HS-27A (cell line): Measurements from ENCODE around the gene IL17REL.
"Not testable (repeated sequence)": the region's sequence is repeated elsewhere in the genome, so short reads cannot be mapped to it uniquely, and the experiment has no call there.

Experiments used
- DNase-seq: peaks from one replicate; pipeline ENCODE4 v3.0.0-alpha.2; 2012; ENCODE audit warnings: low read depth, missing footprints

IL17REL gene

GRCh38 chr22:49989826-49990225 is 22.7 kb downstream of the IL17REL start:
- not testable (repeated sequence) for DNase-seq

- DNase-seq: no peak
Observed at GRCh38 chr22:49986325-49986724, 26.2 kb downstream of the IL17REL start.

GRCh38 chr22:49983148-49984042 is 29.2 kb downstream of the IL17REL start:
- no peak for DNase-seq

- DNase-seq: not testable (repeated sequence)
Observed at GRCh38 chr22:49981799-49982198, 30.8 kb downstream of the IL17REL start.

- DNase-seq: no peak
Observed at GRCh38 chr22:49979587-49980264, 32.8 kb downstream of the IL17REL start.

GRCh38 chr22:49977578-49977977 is 35.0 kb downstream of the IL17REL start:
- no peak for DNase-seq

- no peak for DNase-seq
Observed at GRCh38 chr22:49976439-49977175, 36.0 kb downstream of the IL17REL start.

GRCh38 chr22:49975543-49976389 is 36.8 kb downstream of the IL17REL start:
- no peak for DNase-seq

GRCh38 chr22:49973018-49973961 is 39.3 kb downstream of the IL17REL start:
- no peak for DNase-seq

- no peak for DNase-seq
Observed at GRCh38 chr22:49972163-49973017, 40.2 kb downstream of the IL17REL start.

GRCh38 chr22:49971232-49972162 is 41.1 kb downstream of the IL17REL start:
- DNase-seq: no peak

- DNase-seq: peak; percentile 92
Observed at GRCh38 chr22:49970528-49971231, 41.9 kb downstream of the IL17REL start.

GRCh38 chr22:49969751-49970527 is 42.6 kb downstream of the IL17REL start:
- DNase-seq: no peak

GRCh38 chr22:49968831-49969661 is 43.5 kb downstream of the IL17REL start:
- DNase-seq: no peak

- no peak for DNase-seq
Observed at GRCh38 chr22:49968313-49968830, 44.2 kb downstream of the IL17REL start.

GRCh38 chr22:49967706-49968208 is 44.8 kb downstream of the IL17REL start:
- DNase-seq: no peak
